ENCODE data around the gene CCL13. TPM values are rescaled to one million over a fixed set of nuclear protein-coding genes. Genes with fewer than 3 reads are reported as not detected.

Gene CCL13
- total and polyA plus RNA-seq, 12 donors = 0.39 to 64.0 (median 1.4) TPM; not detected in 1

DNA sequence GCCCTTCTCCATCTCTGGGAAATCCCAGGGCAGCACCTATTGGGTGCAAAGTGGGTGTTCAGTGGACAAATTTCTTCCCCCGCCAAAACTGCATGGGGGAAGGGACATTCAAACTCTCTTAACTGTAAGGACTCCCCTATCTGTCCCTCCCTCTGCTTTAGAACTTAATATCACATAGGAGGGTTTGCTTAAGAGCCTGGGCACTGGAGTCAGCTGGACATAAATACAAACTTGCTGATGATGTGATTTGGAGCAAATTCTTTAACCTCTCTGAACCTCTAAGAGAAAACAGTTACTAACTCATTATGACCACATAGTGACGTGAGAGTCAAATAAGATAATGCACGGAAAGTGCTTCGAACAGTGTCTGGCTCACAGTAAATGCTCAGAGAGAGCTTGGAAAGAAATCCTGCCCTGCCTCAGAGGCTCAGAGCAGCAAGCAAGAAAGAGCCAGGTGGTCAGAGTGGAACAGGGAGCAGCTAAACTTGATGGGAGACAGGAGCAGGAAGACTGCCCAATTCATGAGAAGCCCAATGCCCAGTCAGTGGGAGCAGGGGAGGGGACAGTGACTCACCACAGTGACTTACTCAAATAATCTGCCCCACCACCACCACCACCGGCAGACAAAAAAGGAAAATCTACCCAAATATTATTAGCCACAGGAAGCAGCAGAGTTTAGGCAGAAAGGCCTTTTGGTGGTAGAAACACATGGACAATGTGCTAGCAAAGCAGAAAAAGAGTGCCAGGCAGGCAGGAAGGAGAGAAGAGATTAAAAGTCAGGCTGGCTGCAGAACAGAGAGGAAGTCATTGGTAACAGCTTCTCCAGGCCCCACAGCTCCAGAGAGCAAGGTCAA, 30.6 kb downstream of the CCL13 start:
- no peaks in the 10 kb centered on the region for H3K36me3 ChIP-seq
- no peaks in the 10 kb centered on the region for H3K9me3 ChIP-seq
- intact Hi-C loops (cut with DNase I) = no loop called here
- no peak for DNase-seq
- H3K4me1 ChIP-seq = peaks cover 0 to 25% (median 0%) of the 10 kb centered on the region in 9 donors
- peaks cover 0 to 32% (median 6%) of the 10 kb centered on the region in 7 donors for H3K27me3 ChIP-seq
- TF ChIP-seq, protein P1, sequence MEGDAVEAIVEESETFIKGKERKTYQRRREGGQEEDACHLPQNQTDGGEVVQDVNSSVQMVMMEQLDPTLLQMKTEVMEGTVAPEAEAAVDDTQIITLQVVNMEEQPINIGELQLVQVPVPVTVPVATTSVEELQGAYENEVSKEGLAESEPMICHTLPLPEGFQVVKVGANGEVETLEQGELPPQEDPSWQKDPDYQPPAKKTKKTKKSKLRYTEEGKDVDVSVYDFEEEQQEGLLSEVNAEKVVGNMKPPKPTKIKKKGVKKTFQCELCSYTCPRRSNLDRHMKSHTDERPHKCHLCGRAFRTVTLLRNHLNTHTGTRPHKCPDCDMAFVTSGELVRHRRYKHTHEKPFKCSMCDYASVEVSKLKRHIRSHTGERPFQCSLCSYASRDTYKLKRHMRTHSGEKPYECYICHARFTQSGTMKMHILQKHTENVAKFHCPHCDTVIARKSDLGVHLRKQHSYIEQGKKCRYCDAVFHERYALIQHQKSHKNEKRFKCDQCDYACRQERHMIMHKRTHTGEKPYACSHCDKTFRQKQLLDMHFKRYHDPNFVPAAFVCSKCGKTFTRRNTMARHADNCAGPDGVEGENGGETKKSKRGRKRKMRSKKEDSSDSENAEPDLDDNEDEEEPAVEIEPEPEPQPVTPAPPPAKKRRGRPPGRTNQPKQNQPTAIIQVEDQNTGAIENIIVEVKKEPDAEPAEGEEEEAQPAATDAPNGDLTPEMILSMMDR (IDR thresholded peaks at IDR 0.05) = no peak
- WGBS, 2 donors = 60 to 69% methylated on average over 5 of the region's 5 CpGs
- peak in 6 of 8 donors; percentile 35 to 62 (median 52) for ATAC-seq
- no peak overlapping the region for H3K4me3 ChIP-seq
- H3K27ac ChIP-seq = peak overlapping the region in 1 of 10 donors; percentile 51

DNA sequence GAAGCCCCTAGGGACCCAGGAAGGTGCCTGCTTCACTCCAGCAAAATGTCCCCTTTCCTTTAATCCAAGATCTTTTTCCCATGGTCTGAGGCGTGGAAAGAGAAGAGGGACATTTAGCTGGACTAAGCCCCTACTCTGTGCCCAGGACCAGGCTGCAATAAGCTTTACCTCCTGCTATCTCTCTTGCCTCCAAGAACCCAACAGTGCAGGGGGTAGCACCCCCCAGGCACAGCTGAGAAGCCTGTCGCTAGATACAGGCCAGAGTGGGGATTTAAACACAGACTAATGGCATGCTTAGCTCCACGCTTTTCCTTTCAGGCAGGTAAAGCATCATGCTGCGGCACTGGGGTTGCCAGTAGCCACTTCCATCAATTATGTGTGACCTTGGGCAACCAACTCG, 31.3 kb downstream of the CCL13 start:
- Histone ChIP-seq H3K27me3 (peaks cover 0 to 32% (median 6%) of the 10 kb centered on the region in 7 donors), H3K27ac (no peak overlapping the region), H3K4me1 (peaks cover 0 to 23% (median 0%) of the 10 kb centered on the region in 9 donors), H3K36me3 (no peaks in the 10 kb centered on the region), H3K4me3 (no peak overlapping the region), H3K9me3 (no peaks in the 10 kb centered on the region)
- DNase-seq (no peak), ATAC-seq (no peak)
- whole genome bisulfite sequencing, 2 donors = 64 to 77% methylated on average over 4 to 5 of the region's 5 CpGs
- TF ChIP-seq, protein P1 (IDR thresholded peaks at IDR 0.05) = no peak
- intact Hi-C loops (cut with DNase I) = no loop called here

DNA sequence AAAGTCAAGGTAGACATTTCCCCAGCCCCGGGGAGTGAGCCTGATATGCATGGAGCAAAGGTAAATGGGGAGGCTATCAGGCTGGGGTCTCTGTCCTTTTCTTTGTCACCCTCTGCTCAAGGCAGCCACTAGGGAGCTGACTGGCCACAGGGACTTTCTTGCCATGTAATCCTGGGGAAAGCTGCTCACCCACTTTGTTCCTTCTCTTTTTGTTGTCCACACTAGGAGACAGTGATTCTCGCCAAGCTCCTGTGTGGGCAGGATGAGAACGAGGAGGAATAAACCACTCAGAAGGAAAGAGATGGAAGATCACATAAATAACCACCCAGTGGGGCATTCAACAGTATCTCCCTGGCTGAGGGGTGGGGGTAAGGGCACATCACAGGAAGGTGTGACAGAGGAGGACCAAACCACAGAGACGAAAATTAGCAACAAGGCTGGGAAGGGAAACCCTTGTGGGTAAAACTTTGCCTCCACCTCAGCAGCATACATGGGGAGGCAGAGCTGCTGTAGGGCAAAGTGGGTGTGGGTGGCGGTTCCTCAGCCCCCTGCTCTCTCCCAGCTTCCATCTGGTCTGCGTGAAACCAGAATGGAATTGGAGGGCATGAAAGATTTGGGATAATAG, 33.0 kb downstream of the CCL13 start:
- H3K4me3 ChIP-seq = no peak overlapping the region
- DNase-seq (no peak), ATAC-seq (no peak)
- H3K27me3 ChIP-seq = peaks cover 0 to 32% (median 6%) of the 10 kb centered on the region in 7 donors
- WGBS, 2 donors = 71 to 78% methylated on average over 6 of the region's 6 CpGs
- no peaks in the 10 kb centered on the region for H3K9me3 ChIP-seq
- intact Hi-C loops (cut with DNase I) = no loop called here
- H3K36me3 ChIP-seq = no peaks in the 10 kb centered on the region
- H3K27ac ChIP-seq = no peak overlapping the region
- TF ChIP-seq, protein P1 (IDR thresholded peaks at IDR 0.05) = no peak
- H3K4me1 ChIP-seq = peaks cover 0 to 16% (median 0%) of the 10 kb centered on the region in 9 donors

DNA sequence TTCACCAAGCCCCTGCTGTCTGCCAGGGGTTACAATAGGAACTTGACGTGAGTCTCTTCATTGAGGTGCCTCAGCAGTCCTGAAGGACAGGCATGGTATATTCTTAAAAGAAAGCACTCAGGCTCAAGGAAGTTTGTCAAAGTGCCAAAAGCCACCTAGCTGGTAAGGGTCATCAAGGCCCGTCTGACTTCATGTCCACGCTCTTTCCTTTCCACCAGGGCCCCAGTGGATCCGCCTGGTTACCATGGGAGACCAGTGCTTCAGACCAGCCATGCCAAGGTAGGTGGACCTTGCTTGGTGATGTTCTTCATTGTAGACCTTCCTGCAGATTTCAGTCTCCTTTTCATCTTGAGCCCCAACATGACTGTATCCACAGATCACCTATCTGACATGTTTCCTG, 34.4 kb downstream of the CCL13 start:
- Histone ChIP-seq H3K4me3 (no peak overlapping the region), H3K27ac (no peak overlapping the region), H3K36me3 (no peaks in the 10 kb centered on the region), H3K9me3 (no peaks in the 10 kb centered on the region), H3K27me3 (peaks cover 0 to 26% (median 5%) of the 10 kb centered on the region in 7 donors), H3K4me1 (peaks cover 0 to 16% (median 0%) of the 10 kb centered on the region in 9 donors)
- intact Hi-C loops (cut with DNase I) = no loop called here
- ATAC-seq = no peak
- TF ChIP-seq, protein P1 (IDR thresholded peaks at IDR 0.05) = no peak
- WGBS, 2 donors = 83 to 89% methylated on average over 4 of the region's 4 CpGs
- no peak for DNase-seq

Data from heart right ventricle (tissue), 16 donors.